GM08714 (cell line): ENCODE results near the gene PKNOX2.

ENCODE experiments used
- H3K4me3 ChIP-seq: fragments of 200-500 bp; sonication (Bioruptor generic); 2 replicates; pipeline ENCODE4 v1.5.1; 2014; ENCODE audit warnings: mild to moderate bottlenecking, low read length, inconsistent platforms
- ZNF274 ChIP-seq: IDR thresholded peaks from 2 replicates; pipeline ENCODE4 v1.6.1; 2012; ENCODE audit warnings: mild to moderate bottlenecking, low read depth, low read length

The PKNOX2 gene

GRCh38 chr11:125141178-125141577, 23.4 kb upstream of the PKNOX2 start:
- H3K4me3 ChIP-seq = no peak overlapping the region
- TF ChIP-seq ZNF274 = no peak

- no peak overlapping the region for H3K4me3 ChIP-seq
- no peak for TF ChIP-seq ZNF274
Measured at GRCh38 chr11:125141686-125142535, 22.6 kb upstream of the PKNOX2 start.

- H3K4me3 ChIP-seq = no peak overlapping the region
Measured at GRCh38 chr11:125146232-125146631, 18.3 kb upstream of the PKNOX2 start.

GRCh38 chr11:125147280-125147679, 17.3 kb upstream of the PKNOX2 start:
- H3K4me3 ChIP-seq = no peak overlapping the region
- no peak for TF ChIP-seq ZNF274

More at GRCh38 chr11:125146232-125146631, 18.3 kb upstream of the PKNOX2 start:
- TF ChIP-seq ZNF274 = no peak

- TF ChIP-seq ZNF274 = no peak
- no peak overlapping the region for H3K4me3 ChIP-seq
Measured at GRCh38 chr11:125148011-125148410, 16.5 kb upstream of the PKNOX2 start.

GRCh38 chr11:125148743-125149142, 15.8 kb upstream of the PKNOX2 start:
- no peak overlapping the region for H3K4me3 ChIP-seq
- no peak for TF ChIP-seq ZNF274

GRCh38 chr11:125153837-125154236, 10.7 kb upstream of the PKNOX2 start:
- H3K4me3 ChIP-seq = no peak overlapping the region
- TF ChIP-seq ZNF274 = no peak

- H3K4me3 ChIP-seq = no peak overlapping the region
- no peak for TF ChIP-seq ZNF274
Measured at GRCh38 chr11:125154378-125155099, 10.0 kb upstream of the PKNOX2 start.

GRCh38 chr11:125155100-125155444, 9.5 kb upstream of the PKNOX2 start:
- no peak overlapping the region for H3K4me3 ChIP-seq
- TF ChIP-seq ZNF274 = no peak

- H3K4me3 ChIP-seq = no peak overlapping the region
- TF ChIP-seq ZNF274 = no peak
Measured at GRCh38 chr11:125155767-125156166, 8.8 kb upstream of the PKNOX2 start.

- TF ChIP-seq ZNF274 = no peak
- no peak overlapping the region for H3K4me3 ChIP-seq
Measured at GRCh38 chr11:125156346-125157117, 8.0 kb upstream of the PKNOX2 start.

- TF ChIP-seq ZNF274 = no peak
- H3K4me3 ChIP-seq = no peak overlapping the region
Measured at GRCh38 chr11:125157118-125157733, 7.3 kb upstream of the PKNOX2 start.

GRCh38 chr11:125157953-125158680, 6.4 kb upstream of the PKNOX2 start:
- H3K4me3 ChIP-seq = no peak overlapping the region
- no peak for TF ChIP-seq ZNF274
